ENCODE data around the gene PPP1R37.

Gene PPP1R37

GRCh38 chr19:45140144-45140503 is 47.1 kb downstream of the PPP1R37 start:
- DNase-seq: no peak

GRCh38 chr19:45140533-45140932 is 47.6 kb downstream of the PPP1R37 start:
- no peak for DNase-seq

GRCh38 chr19:45141203-45141900 is 48.4 kb downstream of the PPP1R37 start:
- DNase-seq: no peak

GRCh38 chr19:45142016-45142725 is 49.2 kb downstream of the PPP1R37 start:
- no peak for DNase-seq

GRCh38 chr19:45142726-45143110 is 49.7 kb downstream of the PPP1R37 start:
- DNase-seq: no peak

- DNase-seq: no peak
Measured at GRCh38 chr19:45144431-45145269, 51.7 kb downstream of the PPP1R37 start.

GRCh38 chr19:45145270-45146189 is 52.6 kb downstream of the PPP1R37 start:
- DNase-seq: no peak

GRCh38 chr19:45146251-45146650 is 53.3 kb downstream of the PPP1R37 start:
- DNase-seq: no peak

- DNase-seq: no peak
Measured at GRCh38 chr19:45146741-45147205, 53.8 kb downstream of the PPP1R37 start.

GRCh38 chr19:45147835-45148676 is 55.1 kb downstream of the PPP1R37 start:
- DNase-seq: no peak

GRCh38 chr19:45149129-45149528 is 56.1 kb downstream of the PPP1R37 start:
- DNase-seq: no peak

- DNase-seq: no peak
Measured at GRCh38 chr19:45150180-45150579, 57.2 kb downstream of the PPP1R37 start.

GRCh38 chr19:45150751-45151281 is 57.8 kb downstream of the PPP1R37 start:
- no peak for DNase-seq

GRCh38 chr19:45151320-45151719 is 58.3 kb downstream of the PPP1R37 start:
- DNase-seq: no peak

GRCh38 chr19:45151821-45152503 is 59.0 kb downstream of the PPP1R37 start:
- DNase-seq: no peak

GRCh38 chr19:45152504-45153338 is 59.7 kb downstream of the PPP1R37 start:
- DNase-seq: peak; percentile 38 to 52

- DNase-seq: peak; percentile 41 to 42
Measured at GRCh38 chr19:45153339-45154063, 60.5 kb downstream of the PPP1R37 start.

- DNase-seq: no peak
Measured at GRCh38 chr19:45154064-45154827, 61.3 kb downstream of the PPP1R37 start.
